Measurements from ENCODE around the gene CNPY4.
"Not testable (repeated sequence)": the region's sequence is repeated elsewhere in the genome, so short reads cannot be mapped to it uniquely, and the experiment has no call there.

Gene CNPY4

GRCh38 chr7:100111156-100111555, 8.3 kb upstream of the CNPY4 start:
- no peak for DNase-seq (ENCODE audit: low read depth)
- no peak overlapping the region for H3K4me3 ChIP-seq (ENCODE audit: low read depth, low read length)

GRCh38 chr7:100111914-100112313, 7.5 kb upstream of the CNPY4 start:
- no peak overlapping the region for H3K4me3 ChIP-seq (ENCODE audit: low read depth, low read length)
- no peak for DNase-seq (ENCODE audit: low read depth)

- no peak overlapping the region for H3K4me3 ChIP-seq (ENCODE audit: low read depth, low read length)
- no peak for DNase-seq (ENCODE audit: low read depth)
Measured at GRCh38 chr7:100115026-100115425, 4.4 kb upstream of the CNPY4 start.

GRCh38 chr7:100118388-100119071, 904 bp upstream of the CNPY4 start:
- H3K4me3 ChIP-seq (ENCODE audit: low read depth, low read length): peak overlapping the region; percentile 96
- no peak for DNase-seq (ENCODE audit: low read depth)

- peak overlapping the region; percentile 96 for H3K4me3 ChIP-seq (ENCODE audit: low read depth, low read length)
- DNase-seq (ENCODE audit: low read depth): no peak
Measured at GRCh38 chr7:100119970-100120732, 717 bp downstream of the CNPY4 start.

GRCh38 chr7:100120733-100121036, 1.3 kb downstream of the CNPY4 start:
- H3K4me3 ChIP-seq (ENCODE audit: low read depth, low read length): peak overlapping the region; percentile 96
- DNase-seq (ENCODE audit: low read depth): no peak

- H3K4me3 ChIP-seq (ENCODE audit: low read depth, low read length): no peak overlapping the region
- DNase-seq (ENCODE audit: low read depth): no peak
Measured at GRCh38 chr7:100122067-100122466, 2.6 kb downstream of the CNPY4 start.

- no peak overlapping the region for H3K4me3 ChIP-seq (ENCODE audit: low read depth, low read length)
Measured at GRCh38 chr7:100122568-100122967, 3.1 kb downstream of the CNPY4 start.

GRCh38 chr7:100124301-100125230, 5.1 kb downstream of the CNPY4 start:
- DNase-seq (ENCODE audit: low read depth): no peak
- no peak overlapping the region for H3K4me3 ChIP-seq (ENCODE audit: low read depth, low read length)

More at GRCh38 chr7:100122568-100122967, 3.1 kb downstream of the CNPY4 start:
- DNase-seq (ENCODE audit: low read depth): no peak

- peak overlapping the region; percentile 90 for H3K4me3 ChIP-seq (ENCODE audit: low read depth, low read length)
Measured at GRCh38 chr7:100126239-100126930, 7.0 kb downstream of the CNPY4 start.

GRCh38 chr7:100126931-100127865, 7.8 kb downstream of the CNPY4 start, which contains the start of gene MBLAC1:
TSS of gene MBLAC1 (plus strand) at chr7:100126967. CDS start at chr7:100127396, 429 bp downstream.
- H3K4me3 ChIP-seq (ENCODE audit: low read depth, low read length): peak within 1 kb of the TSS; percentile 90
- peak; percentile 81 for DNase-seq (ENCODE audit: low read depth)

More at GRCh38 chr7:100126239-100126930, 7.0 kb downstream of the CNPY4 start:
- no peak for DNase-seq (ENCODE audit: low read depth)

GRCh38 chr7:100127866-100128636, 8.6 kb downstream of the CNPY4 start:
- peak overlapping the region; percentile 90 for H3K4me3 ChIP-seq (ENCODE audit: low read depth, low read length)
- no peak for DNase-seq (ENCODE audit: low read depth)

GRCh38 chr7:100128637-100128963, 9.2 kb downstream of the CNPY4 start:
- no peak for DNase-seq (ENCODE audit: low read depth)

GRCh38 chr7:100130220-100130607, 10.8 kb downstream of the CNPY4 start:
- DNase-seq (ENCODE audit: low read depth); H3K4me3 ChIP-seq (ENCODE audit: low read depth, low read length): not testable (repeated sequence)

More at GRCh38 chr7:100128637-100128963, 9.2 kb downstream of the CNPY4 start:
- no peak overlapping the region for H3K4me3 ChIP-seq (ENCODE audit: low read depth, low read length)

GRCh38 chr7:100130608-100131453, 11.4 kb downstream of the CNPY4 start:
- H3K4me3 ChIP-seq (ENCODE audit: low read depth, low read length): no peak overlapping the region
- no peak for DNase-seq (ENCODE audit: low read depth)

- no peak overlapping the region for H3K4me3 ChIP-seq (ENCODE audit: low read depth, low read length)
- no peak for DNase-seq (ENCODE audit: low read depth)
Measured at GRCh38 chr7:100132126-100132525, 12.7 kb downstream of the CNPY4 start.

GRCh38 chr7:100132697-100133151, 13.3 kb downstream of the CNPY4 start:
- DNase-seq (ENCODE audit: low read depth): no peak
- no peak overlapping the region for H3K4me3 ChIP-seq (ENCODE audit: low read depth, low read length)

Measured in skeletal muscle cell (primary cell).